HepG2 (cell line): Measurements from ENCODE around the gene BPIFB2. TPM values are rescaled to one million over a fixed set of nuclear protein-coding genes. Genes with fewer than 3 reads are reported as not detected.

Experiments used
- ATAC-seq: fragments of 200-7000 bp; cut with Tn5 transposase; 3 replicates; pipeline ENCODE4 v1.9.1; 2020; ENCODE audit warnings: mild to moderate bottlenecking, moderate library complexity
- BruUV-seq: library from RNA; stranded (reverse); fragments of 400-500 nt; replicated peaks from 2 replicates; lab custom pipeline; 2021; lab: Mats Ljungman, UMichigan
- CTCF ChIA-PET: fragments of 300-600 bp; formaldehyde crosslinking; extraction: SDS; loops from one replicate; lab custom pipeline; 2021; ENCODE audit warnings: low total read pairs, inconsistent platforms, low intra/inter-chr PET ratio; lab: Yijun Ruan, JAX
- POLR2A ChIA-PET: fragments of 350-600 bp; sonication (Branson Sonifier 250); formaldehyde crosslinking; loops from one replicate; lab custom pipeline; 2020; ENCODE audit warnings: antibody characterized with exemption, inconsistent platforms; lab: Yijun Ruan, JAX
- DNase-seq: peaks from one replicate; pipeline ENCODE4 v3.0.0-alpha.2; 2015; ENCODE audit warnings: low spot score
- FAIRE-seq: peaks from 3 replicates; lab custom pipeline; 2011; peaks lifted over from hg19 to GRCh38; lab: Jason Lieb, UNC
- H2AFZ ChIP-seq: one replicate; pipeline ENCODE4 v1.6.1; 2011; ENCODE audit warnings: low read length, inconsistent platforms
- H3K27ac ChIP-seq: fragments of 300-600 bp; 3 replicates; pipeline ENCODE4 v1.8.0; 2011; ENCODE audit warnings: mixed run types, mild to moderate bottlenecking, mixed read lengths, low read length, inconsistent platforms; ENCODE audit not compliant: insufficient read depth; ENCODE audit errors: extremely low read length
- H3K27me3 ChIP-seq, 2 experiments: fragments of 200-600 bp in 1 of 2; 2 replicates in 1 of 2; 3 replicates in 1 of 2; pipeline versions ENCODE4 v1.6.0 to v1.8.0; 2011; ENCODE audit warnings: low read length in 2 of 2, mild to moderate bottlenecking in 2 of 2, moderate library complexity in 2 of 2, inconsistent platforms in 1 of 2; ENCODE audit not compliant: insufficient read depth in 2 of 2, control insufficient read depth in 1 of 2
- H3K36me3 ChIP-seq, 2 experiments: fragments of 200-600 bp in 1 of 2; replicated peaks in 1 of 2; 2 replicates in 1 of 2; 3 replicates in 1 of 2; pipeline versions ENCODE4 v1.5.1 to v1.8.0; 2011; ENCODE audit warnings: low read length in 2 of 2, inconsistent platforms in 1 of 2; ENCODE audit not compliant: insufficient read depth in 2 of 2, control insufficient read depth in 1 of 2
- H3K4me1 ChIP-seq: 2 replicates; pipeline ENCODE4 v1.5.1; 2012; ENCODE audit warnings: low read length, inconsistent platforms; ENCODE audit not compliant: insufficient read depth
- H3K4me2 ChIP-seq: 2 replicates; pipeline ENCODE4 v1.6.0; 2011; ENCODE audit warnings: low read depth, low read length, inconsistent platforms
- H3K4me3 ChIP-seq, 3 experiments: fragments of 200-600 bp in 1 of 3; sonication (generic), shearing (Covaris generic) in 1 of 3; replicated peaks in 1 of 3; 2 replicates each; pipeline ENCODE4 v1.5.1; 2011 to 2016; ENCODE audit warnings: low read length in 3 of 3, inconsistent platforms in 2 of 3, low read depth in 2 of 3, mild to moderate bottlenecking in 2 of 3, control low read depth in 1 of 3, mixed read lengths in 1 of 3; ENCODE audit not compliant: insufficient read depth in 1 of 3
- H3K79me2 ChIP-seq: one replicate; pipeline ENCODE4 v1.6.1; 2011; ENCODE audit warnings: low read length, inconsistent platforms; ENCODE audit not compliant: insufficient read depth
- H3K9ac ChIP-seq: 2 replicates; pipeline ENCODE4 v1.6.0; 2011; ENCODE audit warnings: mild to moderate bottlenecking, low read depth, low read length, inconsistent platforms; ENCODE audit not compliant: insufficient read depth
- H3K9me3 ChIP-seq: 2 replicates; pipeline ENCODE4 v1.5.1; 2012; ENCODE audit warnings: mild to moderate bottlenecking, low read length
- H4K20me1 ChIP-seq: 2 replicates; pipeline ENCODE4 v1.6.0; 2011; ENCODE audit warnings: inconsistent platforms, mild to moderate bottlenecking, low read length, moderate library complexity; ENCODE audit not compliant: insufficient read depth
- AKNA ChIP-seq: sonication (generic); formaldehyde crosslinking; IDR thresholded peaks from 2 replicates; pipeline ENCODE4 v1.4.0; 2020; ENCODE audit warnings: missing genetic modification reagents, borderline replicate concordance
- ATM ChIP-seq: fragments of 450-650 bp; IDR thresholded peaks from 2 replicates; pipeline ENCODE4 v1.7.1; 2017; ENCODE audit warnings: mild to moderate bottlenecking, borderline replicate concordance
- BHLHE40 ChIP-seq: IDR thresholded peaks from 2 replicates; pipeline ENCODE4 v1.6.1; 2011; ENCODE audit warnings: low read length, improper control_type of control experiment
- CENPT ChIP-seq: sonication (generic); formaldehyde crosslinking; IDR thresholded peaks from 2 replicates; pipeline ENCODE4 v1.8.0; 2022; ENCODE audit warnings: low read depth, mild to moderate bottlenecking, moderate library complexity, missing genetic modification reagents
- DR1 ChIP-seq: sonication (generic); formaldehyde crosslinking; IDR thresholded peaks from 2 replicates; pipeline ENCODE4 v1.8.0; 2021; ENCODE audit warnings: mild to moderate bottlenecking, missing genetic modification reagents, inconsistent platforms
- FOXM1 ChIP-seq: sonication (generic); formaldehyde crosslinking; IDR thresholded peaks from 2 replicates; pipeline ENCODE4 v1.5.0; 2020; ENCODE audit warnings: missing genetic modification reagents
- FOXP1 ChIP-seq, 2 experiments: fragments of 450-650 bp in 1 of 2; IDR thresholded peaks; 2 replicates each; pipeline ENCODE4 v1.6.1; 2017 to 2018; ENCODE audit warnings: antibody characterized with exemption in 1 of 2
- HIVEP1 ChIP-seq: sonication (generic); formaldehyde crosslinking; IDR thresholded peaks from 2 replicates; pipeline ENCODE4 v1.4.0; 2020; ENCODE audit warnings: mild to moderate bottlenecking, missing genetic modification reagents
- MAF1 ChIP-seq: sonication (generic); formaldehyde crosslinking; IDR thresholded peaks from 2 replicates; pipeline ENCODE4 v1.5.0; 2020; ENCODE audit warnings: missing genetic modification reagents, borderline replicate concordance
- MLLT10 ChIP-seq: sonication (generic); formaldehyde crosslinking; IDR thresholded peaks from 2 replicates; pipeline ENCODE4 v1.4.0; 2020; ENCODE audit warnings: missing genetic modification reagents
- NAIF1 ChIP-seq: sonication (generic); formaldehyde crosslinking; IDR thresholded peaks from 2 replicates; pipeline ENCODE4 v1.5.0; 2020; ENCODE audit warnings: mild to moderate bottlenecking, missing genetic modification reagents, borderline replicate concordance
- PCBP2 ChIP-seq: fragments of 200-400 bp; formaldehyde crosslinking; optimal IDR thresholded peaks from 2 replicates; pipeline ENCODE3; 2018; ENCODE audit warnings: low read length, low read depth; ENCODE audit not compliant: poor library complexity, severe bottlenecking
- PHF8 ChIP-seq: sonication (generic); formaldehyde crosslinking; IDR thresholded peaks from 2 replicates; pipeline ENCODE4 v1.5.0; 2020; ENCODE audit warnings: missing genetic modification reagents
- ZBTB38 ChIP-seq: sonication (generic); formaldehyde crosslinking; IDR thresholded peaks from 2 replicates; pipeline ENCODE4 v1.5.1; 2020; ENCODE audit warnings: mild to moderate bottlenecking, missing genetic modification reagents
- ZKSCAN1 ChIP-seq: fragments of 150-350 bp; IDR thresholded peaks from 2 replicates; pipeline ENCODE4 v1.6.1; 2014; ENCODE audit warnings: low read length
- ZNF512 ChIP-seq: sonication (generic); formaldehyde crosslinking; IDR thresholded peaks from 2 replicates; pipeline ENCODE4 v1.4.0; 2020; ENCODE audit warnings: mild to moderate bottlenecking, missing genetic modification reagents
- ZNF547 ChIP-seq: sonication (generic); formaldehyde crosslinking; IDR thresholded peaks from 2 replicates; pipeline ENCODE4 v1.5.1; 2020; ENCODE audit warnings: mild to moderate bottlenecking, missing genetic modification reagents
- ZNF615 ChIP-seq: sonication (generic); formaldehyde crosslinking; IDR thresholded peaks from 2 replicates; pipeline ENCODE4 v1.5.0; 2020; ENCODE audit warnings: mild to moderate bottlenecking, missing genetic modification reagents, borderline replicate concordance
- ZNF816 ChIP-seq: sonication (generic); formaldehyde crosslinking; IDR thresholded peaks from 2 replicates; pipeline ENCODE4 v1.8.0; 2022; ENCODE audit warnings: missing genetic modification reagents, mild to moderate bottlenecking, borderline replicate concordance
- WGBS: methylation state at CpG from one replicate; pipeline ENCODE4 v1.1.6; 2017; ENCODE audit warnings: low lambda C conversion rate; 5-methylcytosine and 5-hydroxymethylcytosine counted together
- in situ Hi-C: cut with HindIII; loops from 2 replicates; pipeline ENCODE4 v1.10.0; 2017; ENCODE audit warnings: low pct_unique_long_range_greater_than_20kb; ENCODE audit not compliant: extremely low pct_ligation_motif_present
- intact Hi-C: fragments of 100-400 bp; cut with micrococcal nuclease; formaldehyde crosslinking; loops from one replicate; pipeline ENCODE4 v1.10.0; 2022; ENCODE audit not compliant: unreplicated experiment
- polyA plus RNA-seq, 8 experiments: library from polyadenylated mRNA; depleted of rRNA in 3 of 8; stranded (reverse) in 7 of 8; unstranded in 1 of 8; fragments of >200 nt; fragmentation: Illumina TruSeq in 4 of 8; extraction: Trizol in 4 of 8; gene quantifications; 2 replicates each; pipeline versions ENCODE4 v1.2.1 to v1.2.3, GENCODE V29; 2011 to 2016; ENCODE audit warnings: low read depth in 4 of 8, missing spikeins in 1 of 8, mixed read lengths in 1 of 8; ENCODE audit not compliant: insufficient read depth in 1 of 8
- total RNA-seq, 5 experiments: library from RNA; depleted of rRNA; stranded (reverse); fragments of >200 nt; fragmentation: Illumina TruSeq; extraction: Trizol; gene quantifications; 2 replicates each; pipeline ENCODE4 v1.2.3, GENCODE V29; 2016; ENCODE audit warnings: low read depth in 1 of 5

The BPIFB2 gene
- total and polyA plus RNA-seq, 2 of the 13 experiments (the other 11 are each of a cell fraction or from before 2014, with no cell fraction given): 54.5 to 902 TPM

DNA sequence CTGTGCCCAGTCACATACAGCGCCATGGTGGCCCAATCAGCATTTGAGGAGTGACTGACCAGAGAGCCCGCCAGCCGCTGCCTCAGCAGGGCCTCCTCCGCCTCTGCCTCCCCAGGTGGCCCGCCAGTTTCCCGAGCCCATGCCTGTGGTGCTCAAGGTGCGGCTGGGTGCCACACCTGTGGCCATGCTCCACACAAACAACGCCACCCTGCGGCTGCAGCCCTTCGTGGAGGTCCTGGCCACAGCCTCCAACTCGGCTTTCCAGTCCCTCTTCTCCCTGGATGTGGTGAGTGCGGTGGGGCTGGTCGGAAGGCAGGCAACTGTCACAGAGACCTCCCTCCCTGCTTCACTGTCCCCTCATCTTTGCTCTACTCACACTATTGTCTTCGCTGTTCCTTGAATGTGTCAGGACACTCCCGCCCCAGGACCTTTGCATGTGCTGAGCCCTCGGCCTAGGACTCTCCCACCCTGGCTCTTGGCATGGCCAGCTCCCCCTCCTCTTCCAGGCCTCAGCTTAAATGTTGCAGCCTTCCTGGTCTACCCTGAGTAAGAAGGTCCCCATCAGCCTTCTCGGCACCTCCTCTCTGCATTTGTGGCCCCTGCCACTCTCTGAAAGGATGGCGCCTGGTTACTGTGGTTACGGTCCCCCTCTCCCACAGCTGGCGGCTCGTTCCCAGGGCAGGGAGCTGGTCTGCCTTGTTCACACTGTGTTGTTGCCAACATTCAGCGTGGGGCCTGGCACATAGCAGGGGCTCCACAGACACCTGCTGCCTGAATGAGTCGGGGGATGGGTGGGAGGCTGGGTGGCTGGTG is 12.2 kb downstream of the BPIFB2 start:
- Histone ChIP-seq H3K27me3 (no peaks in the 10 kb centered on the region), H3K4me2 (no peak overlapping the region), H3K36me3 (peaks cover 45 to 82% of the 10 kb centered on the region in 2 experiments), H3K9ac (no peak overlapping the region), H3K4me1 (no peaks in the 10 kb centered on the region), H3K79me2 (no peaks in the 10 kb centered on the region), H4K20me1 (peaks cover 41% of the 10 kb centered on the region; the same call in 1 of the 2 replicates), H3K27ac (no peak overlapping the region), H2AFZ (no peak overlapping the region), H3K9me3 (no peaks in the 10 kb centered on the region), H3K4me3 (no peak overlapping the region)
- FAIRE-seq: no peak
- ChIA-PET CTCF (no interaction called here), POLR2A (interaction anchor here (1.5 kb wide), 1 partner anchor 11 kb away, joined by 3 read pairs; no protein-coding TSS in a partner anchor)
- intact Hi-C loops (no loop called here), in situ Hi-C loops (no loop called here)
- DNase-seq: no peak
- ATAC-seq: 0 out of 3 replicates have a peak, but pooled peaks have one; percentile 2
- no TSS peak for BruUV-seq
- 98% methylated on average over 23 of the region's 23 CpGs for WGBS
- no peak for TF ChIP-seq ZNF547 (CRISPR knock-in tag)
- TF ChIP-seq FOXP1 (IDR thresholded peaks at IDR 0.05): no peak
- TF ChIP-seq FOXP1 (CRISPR knock-in tag; IDR thresholded peaks at IDR 0.05): no peak
- no peak for TF ChIP-seq ZNF615 (CRISPR knock-in tag)
- TF ChIP-seq ATM: no peak
- peak; percentile 21; the same call in 1 of the 2 replicates for TF ChIP-seq ZNF512 (CRISPR knock-in tag)
- TF ChIP-seq AKNA (CRISPR knock-in tag): no peak
- 0 out of 2 replicates have a peak, but pooled peaks have one; percentile 41 for TF ChIP-seq HIVEP1 (CRISPR knock-in tag)
- no peak for TF ChIP-seq PCBP2
- no peak for TF ChIP-seq BHLHE40
- TF ChIP-seq DR1: no peak
- TF ChIP-seq ZBTB38 (CRISPR knock-in tag): no peak; the same call in 1 of the 2 replicates
- TF ChIP-seq NAIF1 (CRISPR knock-in tag): no peak
- no peak for TF ChIP-seq MAF1 (CRISPR knock-in tag)
- no peak for TF ChIP-seq ZNF816
- TF ChIP-seq ZKSCAN1: no peak
- no peak for TF ChIP-seq MLLT10 (CRISPR knock-in tag)
- TF ChIP-seq CENPT (CRISPR knock-in tag): no peak
- no peak for TF ChIP-seq FOXM1
- TF ChIP-seq PHF8 (CRISPR knock-in tag): no peak
